IPS DF 6.9 (cell line): ENCODE data around the gene ZNF408.
"Not testable (repeated sequence)": the region's sequence is repeated elsewhere in the genome, so short reads cannot be mapped to it uniquely, and the experiment has no call there.

Experiments used
- DNase-seq: peaks from one replicate; pipeline ENCODE4 v3.0.0-alpha.2; 2013; ENCODE audit warnings: low read depth, low spot score
- H3K27ac ChIP-seq: one replicate; pipeline ENCODE4 v1.5.1; 2013; ENCODE audit warnings: low read length, control low read depth
- H3K27me3 ChIP-seq: 2 replicates; pipeline ENCODE4 v1.6.1; 2013; ENCODE audit warnings: mild to moderate bottlenecking, low read length; ENCODE audit not compliant: control insufficient read depth, insufficient read depth
- H3K36me3 ChIP-seq: 2 replicates; pipeline ENCODE4 v1.6.1; 2013; ENCODE audit warnings: low read length; ENCODE audit not compliant: control insufficient read depth, insufficient read depth
- H3K4me1 ChIP-seq: 2 replicates; pipeline ENCODE4 v1.6.1; 2013; ENCODE audit warnings: low read length; ENCODE audit not compliant: control insufficient read depth, insufficient read depth
- H3K4me3 ChIP-seq: 2 replicates; pipeline ENCODE4 v1.5.1; 2013; ENCODE audit warnings: mild to moderate bottlenecking, low read length
- H3K9me3 ChIP-seq: 2 replicates; pipeline ENCODE4 v1.6.1; 2013; ENCODE audit warnings: low read length, inconsistent platforms; ENCODE audit not compliant: control insufficient read depth, insufficient read depth
- WGBS: extraction: QIAGEN DNeasy Blood & Tissue Kit; methylation state at CpG from one replicate; pipeline ENCODE4 v1.1.7; 2013; ENCODE audit warnings: mixed read lengths, missing lambda C conversion rate; ENCODE audit not compliant: insufficient read length, insufficient coverage; 5-methylcytosine and 5-hydroxymethylcytosine counted together

Gene ZNF408

DNA sequence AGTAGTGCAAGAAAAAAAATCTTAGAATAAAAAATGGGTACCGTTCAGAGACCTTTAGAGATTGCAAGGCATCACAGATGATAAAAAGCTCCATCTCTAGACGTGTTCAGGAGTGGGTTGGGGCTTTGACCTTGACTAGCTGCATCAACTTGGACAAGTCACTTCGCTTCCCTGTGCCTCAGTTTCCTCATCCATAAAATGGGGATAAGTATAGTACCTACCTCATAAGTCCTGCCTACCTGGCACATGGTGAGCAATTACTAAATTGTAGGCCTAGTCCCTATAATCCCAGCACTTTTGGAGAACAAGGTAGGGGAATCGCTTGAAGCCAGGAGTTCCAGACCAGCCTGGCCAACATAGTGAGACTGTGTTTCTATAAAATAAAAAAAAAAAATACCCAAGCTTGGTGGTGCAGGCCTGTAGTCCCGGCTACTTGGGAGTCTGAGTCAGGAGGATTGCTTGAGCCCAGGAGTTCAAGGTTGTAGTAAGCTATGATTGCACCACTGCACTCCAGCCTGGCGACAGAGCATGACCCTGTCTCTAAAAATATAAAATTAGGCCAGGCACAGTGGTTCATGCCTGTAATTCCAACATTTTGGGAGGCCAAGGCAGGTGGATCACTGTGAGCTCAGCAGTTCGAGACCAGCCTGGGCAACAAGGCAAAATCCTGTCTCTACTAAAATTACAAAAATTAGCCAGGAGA, 12.2 kb downstream of the ZNF408 start:
- no peaks in the 10 kb centered on the region for H3K9me3 ChIP-seq
- no peak for DNase-seq
- WGBS: no CpG with 5 or more reads among the region's 7 CpGs
- no peaks in the 10 kb centered on the region for H3K4me1 ChIP-seq
- no peaks in the 10 kb centered on the region for H3K36me3 ChIP-seq
- no peak overlapping the region for H3K27ac ChIP-seq
- H3K4me3 ChIP-seq: no peak overlapping the region
- no peaks in the 10 kb centered on the region for H3K27me3 ChIP-seq

DNA sequence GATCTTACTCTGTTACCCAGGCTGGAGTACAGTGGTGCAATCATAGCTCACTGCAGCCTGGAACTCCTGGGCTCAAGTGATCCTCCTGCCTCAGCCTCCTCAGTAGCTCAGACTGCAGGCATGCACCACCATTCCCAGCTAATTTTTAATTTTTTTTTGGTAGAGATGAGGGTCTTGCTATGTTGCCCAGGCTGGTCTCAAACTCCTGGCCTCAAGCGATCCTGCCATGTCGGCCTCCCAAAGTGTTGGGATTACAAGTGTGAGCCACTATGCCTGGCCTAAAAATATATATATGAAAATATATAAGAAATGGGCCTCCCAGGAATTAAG, 17.0 kb downstream of the ZNF408 start:
- H3K27me3 ChIP-seq, H3K4me1 ChIP-seq, H3K36me3 ChIP-seq, H3K4me3 ChIP-seq, H3K9me3 ChIP-seq, H3K27ac ChIP-seq, DNase-seq: not testable (repeated sequence)
- no CpG with 5 or more reads among the region's 2 CpGs for WGBS

GRCh38 chr11:46718155-46719019, 17.6 kb downstream of the ZNF408 start:
- no peaks in the 10 kb centered on the region for H3K27me3 ChIP-seq
- no peak for DNase-seq
- H3K27ac ChIP-seq: no peak overlapping the region
- no peaks in the 10 kb centered on the region for H3K4me1 ChIP-seq
- H3K9me3 ChIP-seq: no peaks in the 10 kb centered on the region
- no CpG with 5 or more reads among the region's 11 CpGs for WGBS
- no peaks in the 10 kb centered on the region for H3K36me3 ChIP-seq
- no peak overlapping the region for H3K4me3 ChIP-seq

GRCh38 chr11:46719048-46719542, 18.3 kb downstream of the ZNF408 start, which contains the start of gene F2:
F2 (plus strand) TSS chr11:46719213; CDS start chr11:46719236, 23 bp downstream.
- Histone ChIP-seq H3K36me3 (no peaks in the 10 kb centered on the region), H3K27ac (no peak within 1 kb of the TSS), H3K9me3 (no peaks in the 10 kb centered on the region), H3K4me3 (no peak within 1 kb of the TSS), H3K4me1 (peaks cover under 1% of the 10 kb centered on the region; the same call in 1 of the 2 replicates), H3K27me3 (no peaks in the 10 kb centered on the region)
- no CpG with 5 or more reads among the region's 7 CpGs for WGBS
- DNase-seq: no peak

DNA sequence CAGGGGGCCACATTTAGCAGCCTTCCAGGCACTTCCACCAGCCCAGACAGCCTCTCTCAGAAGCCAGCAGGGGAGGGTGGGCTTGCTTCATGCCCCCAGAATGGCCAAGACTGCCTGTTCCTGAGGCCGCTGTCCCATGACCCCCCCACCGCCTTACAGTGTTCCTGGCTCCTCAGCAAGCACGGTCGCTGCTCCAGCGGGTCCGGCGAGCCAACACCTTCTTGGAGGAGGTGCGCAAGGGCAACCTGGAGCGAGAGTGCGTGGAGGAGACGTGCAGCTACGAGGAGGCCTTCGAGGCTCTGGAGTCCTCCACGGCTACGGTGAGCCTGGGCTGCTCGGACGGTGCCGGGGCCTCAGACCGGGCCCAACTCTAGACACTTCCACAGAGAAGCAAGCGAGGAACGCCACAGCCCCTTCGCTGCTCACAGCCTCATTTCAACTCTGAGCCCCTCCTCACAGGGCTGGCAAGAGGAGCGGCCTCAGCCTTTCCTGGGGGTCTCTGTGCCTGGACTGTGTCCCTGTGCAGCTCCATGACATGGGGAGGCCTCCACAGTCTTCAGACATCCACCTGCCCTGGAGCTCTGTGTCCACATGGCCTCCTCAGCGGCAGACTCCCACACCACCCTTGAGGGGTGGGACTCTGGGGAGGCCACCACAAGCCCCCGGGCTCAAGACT, 18.9 kb downstream of the ZNF408 start:
- no CpG with 5 or more reads among the region's 25 CpGs for WGBS
- no peaks in the 10 kb centered on the region for H3K9me3 ChIP-seq

GRCh38 chr11:46721286-46721685, 20.5 kb downstream of the ZNF408 start:
- no peaks in the 10 kb centered on the region for H3K36me3 ChIP-seq
- peaks cover 3% of the 10 kb centered on the region; the same call in 1 of the 2 replicates for H3K4me1 ChIP-seq
- H3K4me3 ChIP-seq: no peak overlapping the region
- no peaks in the 10 kb centered on the region for H3K27me3 ChIP-seq
- H3K27ac ChIP-seq: no peak overlapping the region
- no peak for DNase-seq
- WGBS: no CpG with 5 or more reads among the region's 6 CpGs
- H3K9me3 ChIP-seq: no peaks in the 10 kb centered on the region

More for the DNA sequence above, 18.9 kb downstream of the ZNF408 start:
- Histone ChIP-seq H3K27ac (no peak overlapping the region), H3K4me3 (no peak overlapping the region), H3K36me3 (no peaks in the 10 kb centered on the region), H3K27me3 (no peaks in the 10 kb centered on the region), H3K4me1 (peaks cover 3% of the 10 kb centered on the region; the same call in 1 of the 2 replicates)
- no peak for DNase-seq

GRCh38 chr11:46722566-46723358, 21.9 kb downstream of the ZNF408 start:
- no peak for DNase-seq
- Histone ChIP-seq H3K4me3 (no peak overlapping the region), H3K27me3 (no peaks in the 10 kb centered on the region), H3K27ac (no peak overlapping the region), H3K36me3 (no peaks in the 10 kb centered on the region), H3K9me3 (no peaks in the 10 kb centered on the region), H3K4me1 (peaks cover 3% of the 10 kb centered on the region; the same call in 1 of the 2 replicates)
- WGBS: no CpG with 5 or more reads among the region's 11 CpGs

GRCh38 chr11:46723359-46723680, 22.5 kb downstream of the ZNF408 start:
- Histone ChIP-seq H3K27ac (no peak overlapping the region), H3K4me1 (peaks cover 3% of the 10 kb centered on the region; the same call in 1 of the 2 replicates), H3K36me3 (no peaks in the 10 kb centered on the region), H3K9me3 (no peaks in the 10 kb centered on the region), H3K4me3 (no peak overlapping the region), H3K27me3 (no peaks in the 10 kb centered on the region)
- no CpG with 5 or more reads among the region's 8 CpGs for WGBS
- no peak for DNase-seq

- Histone ChIP-seq H3K27me3 (no peaks in the 10 kb centered on the region), H3K4me3 (no peak overlapping the region), H3K36me3 (no peaks in the 10 kb centered on the region), H3K9me3 (no peaks in the 10 kb centered on the region), H3K4me1 (peaks cover 3% of the 10 kb centered on the region; the same call in 1 of the 2 replicates), H3K27ac (no peak overlapping the region)
- WGBS: no CpG with 5 or more reads among the region's 8 CpGs
- DNase-seq: no peak
Observed at GRCh38 chr11:46724088-46724487, 23.3 kb downstream of the ZNF408 start.
